Activated CD4-positive, alpha-beta T cell treated with anti-CD3 and anti-CD28 coated beads, Interleukin-2, amount 50 U/mL, for 24 hours (primary cell): ENCODE measurements around the gene GEMIN4.
"Not testable (repeated sequence)": the region's sequence is repeated elsewhere in the genome, so short reads cannot be mapped to it uniquely, and the experiment has no call there.

Experiments used
- DNase-seq, 2 donors: peaks; one replicate each; pipeline ENCODE4 v3.0.0-alpha.2; 2020; ENCODE audit warnings: low read depth in 1 of 2, low spot score in 1 of 2

GEMIN4 gene

DNA sequence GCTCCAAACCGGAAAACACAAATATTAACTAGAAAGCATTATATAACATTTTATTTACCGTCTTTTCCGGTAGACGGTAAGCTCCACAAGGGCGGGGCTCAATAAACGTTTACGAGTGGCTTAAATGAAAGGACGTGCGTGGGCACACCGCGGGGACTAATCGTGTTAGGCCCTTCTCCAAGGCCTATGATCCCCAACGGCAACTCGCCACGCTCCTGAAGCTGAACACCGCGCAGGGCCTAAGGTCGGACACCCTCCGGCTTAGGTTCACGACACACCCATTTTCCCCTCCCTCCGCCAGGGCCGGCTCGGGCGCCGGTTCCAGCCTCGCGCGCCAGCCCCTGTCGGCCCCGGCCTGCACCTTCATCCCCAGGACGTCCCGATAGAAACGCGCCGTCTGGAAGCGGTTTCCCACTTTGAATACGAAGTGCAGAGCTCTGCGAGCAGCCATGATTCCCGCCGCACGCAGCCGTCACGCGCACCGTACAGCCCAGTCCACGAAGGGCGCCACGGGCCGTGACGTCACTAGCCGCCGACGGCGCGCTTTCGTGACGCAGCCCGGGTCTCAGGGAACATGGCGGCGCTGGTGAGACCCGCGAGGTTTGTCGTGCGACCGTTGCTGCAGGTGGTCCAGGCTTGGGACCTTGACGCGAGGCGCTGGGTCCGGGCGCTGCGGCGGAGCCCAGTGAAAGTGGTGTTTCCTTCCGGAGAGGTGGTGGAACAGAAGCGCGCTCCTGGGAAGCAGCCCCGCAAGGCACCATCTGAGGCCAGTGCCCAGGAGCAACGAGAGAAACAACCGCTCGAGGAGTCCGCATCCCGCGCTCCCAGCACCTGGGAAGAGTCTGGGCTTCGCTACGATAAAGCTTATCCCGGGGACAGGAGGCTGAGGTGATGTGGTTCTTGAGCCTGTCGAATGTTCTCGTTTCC is 30.0 kb upstream of the GEMIN4 start, which contains the start of the genes GLOD4 and MRM3:
GLOD4 (minus strand) TSS at position 476 of the 927 bp plus-strand sequence; CDS start at position 451, 25 bp downstream.
MRM3 (plus strand) TSS at position 549 of the 927 bp plus-strand sequence; CDS start at position 575, 26 bp downstream.
- peak; percentile 91 to 97 for DNase-seq

DNA sequence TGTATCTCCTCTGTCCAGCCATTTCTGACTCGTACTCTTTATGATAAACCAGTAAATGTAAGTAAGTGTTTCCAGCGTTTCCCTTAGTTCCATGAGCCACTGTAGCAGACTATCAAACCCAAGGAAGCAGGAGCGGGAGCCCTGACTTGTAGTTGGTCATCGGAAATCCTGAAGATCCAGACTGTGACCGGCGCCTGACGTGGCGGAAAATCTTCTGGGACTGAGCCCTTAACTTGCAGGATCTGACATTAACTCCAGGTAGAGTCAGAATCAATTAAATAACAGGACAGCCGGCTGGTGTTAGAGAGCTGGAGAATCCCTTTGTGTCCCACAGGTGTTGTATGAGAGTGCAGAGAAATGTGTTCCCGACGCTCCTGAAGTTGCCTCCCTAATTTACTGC is 26.0 kb upstream of the GEMIN4 start:
- DNase-seq: no peak

DNA sequence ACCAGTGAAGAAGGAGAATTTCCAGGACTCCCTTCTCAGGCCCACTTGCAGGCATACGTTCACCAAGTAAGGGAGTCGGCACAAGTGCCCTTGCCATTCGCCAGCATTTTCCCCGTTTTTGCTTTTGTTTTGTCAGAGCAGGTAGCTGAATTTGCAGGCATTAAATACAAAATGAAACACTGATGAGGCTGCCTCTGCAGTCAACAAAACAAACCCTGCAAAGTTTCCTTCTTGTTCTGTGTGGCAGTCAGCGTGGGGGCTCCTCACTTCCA is 22.2 kb upstream of the GEMIN4 start:
- no peak for DNase-seq

DNA sequence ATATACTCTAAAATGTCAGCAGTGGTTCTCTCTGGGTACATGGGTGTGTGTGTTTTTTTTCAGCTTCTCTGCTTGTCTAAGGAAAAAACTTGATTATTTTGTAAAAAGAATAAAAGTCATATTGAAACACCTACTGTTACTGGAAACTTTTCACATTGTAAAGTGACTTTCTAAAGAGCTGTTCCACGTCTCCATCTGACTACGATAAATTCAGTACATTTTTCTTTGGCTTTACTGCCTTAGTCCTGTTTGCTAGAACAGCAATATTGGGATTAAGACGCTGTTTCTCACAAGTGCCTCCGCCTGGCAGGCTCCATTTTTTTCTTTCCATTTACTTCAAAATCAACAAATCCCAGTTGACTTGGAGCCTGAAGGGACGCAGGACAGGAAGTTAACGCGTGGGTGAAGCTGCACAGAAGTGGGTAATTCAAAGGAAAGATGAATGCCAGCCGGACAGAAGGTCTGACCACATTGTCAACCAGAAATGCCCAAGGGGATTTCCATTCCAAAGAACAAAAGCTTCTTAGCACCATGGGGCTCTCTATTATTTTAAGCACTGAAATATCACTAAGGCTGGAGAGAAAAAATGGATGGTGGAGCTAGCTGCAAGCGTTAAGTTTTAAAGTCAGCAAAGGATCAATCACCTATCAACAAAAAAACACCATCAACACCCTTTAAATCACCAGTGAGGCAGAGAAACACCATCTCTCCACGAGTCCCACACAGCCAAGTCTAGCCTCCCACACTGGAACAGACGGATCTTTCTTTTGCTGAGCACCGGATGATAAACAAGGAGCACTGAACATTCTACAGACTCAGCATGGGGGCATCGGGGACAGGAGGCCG is 21.6 kb upstream of the GEMIN4 start:
- no peak for DNase-seq

DNA sequence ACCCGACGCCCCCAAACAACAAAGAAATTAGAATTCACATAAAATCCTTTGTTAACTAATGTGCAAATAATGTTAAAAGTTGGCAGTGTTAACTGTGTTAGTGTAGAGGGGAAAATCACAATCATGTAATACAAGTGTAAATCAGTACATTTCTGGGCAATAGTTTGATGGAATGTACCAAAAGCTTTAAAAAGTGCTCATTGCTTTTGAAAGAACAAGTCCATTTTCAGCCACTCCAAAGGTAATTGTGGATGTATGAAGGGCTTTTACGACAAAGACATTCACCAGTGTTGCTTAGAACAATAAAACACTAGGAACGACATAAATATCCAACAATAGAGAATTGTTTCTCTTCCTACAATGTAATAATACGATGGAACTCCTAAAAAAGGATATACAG is 21.0 kb upstream of the GEMIN4 start:
- no peak for DNase-seq

DNA sequence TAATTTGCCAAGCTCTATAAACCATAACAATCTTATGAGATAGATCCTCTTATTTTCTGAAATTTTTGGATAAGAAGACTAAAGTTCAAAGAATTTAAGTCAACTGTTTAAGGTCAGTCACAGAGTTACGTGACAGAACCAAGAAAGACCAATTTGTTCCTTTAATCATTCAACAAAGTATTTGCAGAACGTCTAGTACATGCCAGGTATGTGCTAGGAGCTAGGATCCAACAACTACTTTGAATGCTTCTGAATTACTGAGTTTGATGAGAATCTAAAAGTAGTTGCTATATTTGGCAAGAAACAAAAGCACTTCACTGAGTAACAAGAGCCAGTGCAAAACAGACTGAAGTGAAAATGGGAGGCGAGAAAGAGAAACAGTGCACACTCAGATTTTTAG is 15.0 kb upstream of the GEMIN4 start:
- no peak for DNase-seq

DNA sequence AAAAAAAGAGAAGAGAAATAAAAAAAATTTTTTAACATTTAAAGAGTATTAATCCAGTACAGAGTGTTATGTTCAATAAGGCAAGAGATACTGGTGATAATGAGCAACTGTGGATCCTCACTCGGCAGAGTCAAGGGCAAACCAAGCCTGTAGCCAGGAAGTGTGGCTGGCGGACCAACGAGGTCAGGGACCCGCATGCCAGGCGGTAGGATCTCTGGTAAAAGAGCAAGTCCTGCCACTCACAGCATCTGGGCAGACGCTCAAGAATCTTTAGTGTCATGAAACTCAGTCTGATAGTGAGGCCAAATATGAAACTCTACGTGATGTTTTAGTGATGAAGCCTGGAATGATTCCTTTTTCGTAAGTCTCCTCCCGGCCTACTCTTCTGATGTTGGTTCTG is 8.3 kb upstream of the GEMIN4 start:
- DNase-seq: no peak

DNA sequence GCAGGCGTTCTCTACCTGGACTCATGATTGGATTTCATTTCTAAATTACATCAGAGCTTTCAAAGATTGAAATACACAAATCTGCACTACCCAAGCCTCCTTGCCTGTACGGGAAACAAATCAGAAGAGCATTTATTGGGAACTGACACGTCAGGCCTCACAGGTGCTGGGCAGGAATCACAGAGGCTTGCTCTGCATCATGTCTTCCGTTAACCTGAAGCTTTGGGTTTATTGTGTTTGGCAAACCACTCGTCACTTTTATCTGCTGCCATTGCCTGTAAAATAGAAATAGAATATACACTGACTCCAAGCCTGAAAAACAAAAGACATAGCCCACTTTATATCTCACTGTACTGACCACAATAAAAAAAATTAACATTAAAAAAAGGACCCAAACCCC is 7.9 kb upstream of the GEMIN4 start:
- DNase-seq: no peak

DNA sequence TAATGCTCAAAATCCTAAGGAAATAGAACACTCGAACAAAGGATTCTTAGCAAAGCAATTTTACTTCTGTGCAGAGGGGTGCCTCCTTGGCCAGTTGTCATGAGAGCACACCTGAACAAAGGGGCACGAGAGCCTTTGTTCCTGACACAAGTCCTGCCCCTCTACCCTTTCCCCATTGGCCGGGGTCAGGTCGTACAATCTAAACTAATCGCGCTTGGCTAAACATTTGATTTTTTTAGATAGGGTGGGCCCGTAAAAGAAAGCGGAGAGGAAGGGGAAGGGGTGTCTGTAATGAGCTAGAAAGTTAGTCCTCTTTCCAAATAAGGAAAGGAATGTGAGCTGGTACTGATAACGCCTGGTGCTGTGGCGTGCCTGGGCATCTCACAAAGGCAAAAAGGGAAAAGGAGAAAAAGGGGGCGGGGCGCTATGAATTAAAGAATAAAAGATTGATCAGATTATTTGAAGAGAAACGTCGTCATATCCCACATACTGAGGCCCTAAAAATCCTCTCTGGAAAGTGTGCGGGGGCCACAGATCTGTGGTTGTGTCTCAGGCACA is 4.0 kb upstream of the GEMIN4 start:
- not testable (repeated sequence) for DNase-seq

DNA sequence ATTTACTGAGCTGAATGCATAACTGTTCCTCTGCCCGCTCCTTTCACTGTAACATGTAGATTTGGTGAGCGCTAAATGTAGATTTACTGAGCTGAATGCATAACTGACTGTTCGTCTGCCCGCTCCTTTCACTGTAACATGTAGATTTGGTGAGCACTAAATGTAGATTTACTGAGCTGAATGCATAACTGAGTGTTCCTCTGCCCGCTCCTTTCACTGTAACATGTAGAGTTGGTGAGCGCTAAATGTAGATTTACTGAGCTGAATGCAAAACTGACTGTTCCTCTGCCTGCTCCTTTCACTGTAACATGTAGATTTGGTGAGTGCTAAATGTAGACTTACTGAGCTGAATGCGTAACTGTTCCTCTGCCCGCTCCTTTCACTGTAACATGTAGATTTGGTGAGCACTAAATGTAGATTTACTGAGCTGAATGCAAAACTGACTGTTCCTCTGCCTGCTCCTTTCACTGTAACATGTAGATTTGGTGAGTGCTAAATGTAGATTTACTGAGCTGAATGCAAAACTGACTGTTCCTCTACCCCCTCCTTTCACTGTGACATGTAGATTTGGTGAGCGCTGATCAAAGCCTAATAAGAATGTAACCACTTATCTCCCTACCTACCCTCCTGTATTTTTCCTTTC is 3.4 kb upstream of the GEMIN4 start:
- not testable (repeated sequence) for DNase-seq

DNA sequence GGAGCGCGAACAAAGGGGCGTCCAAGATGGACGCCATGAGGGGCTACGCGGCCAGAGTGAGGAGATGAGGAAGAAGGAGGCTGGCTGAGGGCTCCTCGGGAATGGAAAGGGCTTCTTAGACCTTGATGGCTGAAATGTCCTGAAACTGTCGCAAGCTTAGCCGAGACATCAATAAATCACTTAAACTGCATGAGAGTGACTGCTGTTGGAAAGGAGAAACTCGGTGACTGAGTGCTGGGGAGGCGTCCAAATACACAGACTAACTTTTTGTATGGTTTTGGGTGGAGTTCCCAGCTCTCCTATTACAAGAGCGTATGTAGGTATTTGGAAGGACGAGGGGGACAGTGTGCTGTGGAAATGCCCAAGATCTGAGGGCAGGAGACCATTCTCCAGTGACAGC is 1.4 kb upstream of the GEMIN4 start:
- DNase-seq: no peak

DNA sequence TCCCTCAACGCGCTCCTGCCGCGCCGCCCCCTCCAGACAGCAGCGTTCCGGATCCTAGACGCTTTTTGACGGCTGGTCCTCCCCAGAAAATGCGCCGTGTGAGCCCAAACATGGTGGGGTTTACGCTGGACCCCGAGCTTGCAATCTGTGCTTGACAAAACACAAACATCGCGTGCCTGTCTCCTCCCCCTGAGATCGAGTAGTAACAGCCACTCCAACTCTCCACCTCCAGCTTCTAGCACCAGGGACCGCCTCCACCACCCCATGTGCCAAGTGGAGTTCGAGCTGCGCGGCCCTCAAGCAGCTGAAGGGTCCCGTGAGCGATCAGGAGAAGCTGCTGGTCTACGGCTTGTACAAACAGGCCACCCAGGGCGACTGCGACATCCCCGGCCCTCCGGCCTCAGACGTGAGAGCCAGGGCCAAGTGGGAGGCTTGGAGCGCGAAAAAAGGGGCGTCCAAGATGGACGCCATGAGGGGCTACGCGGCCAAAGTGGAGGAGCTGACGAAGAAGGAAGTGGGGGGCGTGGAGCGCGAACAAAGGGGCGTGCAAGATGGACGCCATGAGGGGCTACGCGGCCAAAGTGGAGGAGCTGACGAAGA is 656 bp upstream of the GEMIN4 start:
- peak in 1 of 2 donors; percentile 17 for DNase-seq

DNA sequence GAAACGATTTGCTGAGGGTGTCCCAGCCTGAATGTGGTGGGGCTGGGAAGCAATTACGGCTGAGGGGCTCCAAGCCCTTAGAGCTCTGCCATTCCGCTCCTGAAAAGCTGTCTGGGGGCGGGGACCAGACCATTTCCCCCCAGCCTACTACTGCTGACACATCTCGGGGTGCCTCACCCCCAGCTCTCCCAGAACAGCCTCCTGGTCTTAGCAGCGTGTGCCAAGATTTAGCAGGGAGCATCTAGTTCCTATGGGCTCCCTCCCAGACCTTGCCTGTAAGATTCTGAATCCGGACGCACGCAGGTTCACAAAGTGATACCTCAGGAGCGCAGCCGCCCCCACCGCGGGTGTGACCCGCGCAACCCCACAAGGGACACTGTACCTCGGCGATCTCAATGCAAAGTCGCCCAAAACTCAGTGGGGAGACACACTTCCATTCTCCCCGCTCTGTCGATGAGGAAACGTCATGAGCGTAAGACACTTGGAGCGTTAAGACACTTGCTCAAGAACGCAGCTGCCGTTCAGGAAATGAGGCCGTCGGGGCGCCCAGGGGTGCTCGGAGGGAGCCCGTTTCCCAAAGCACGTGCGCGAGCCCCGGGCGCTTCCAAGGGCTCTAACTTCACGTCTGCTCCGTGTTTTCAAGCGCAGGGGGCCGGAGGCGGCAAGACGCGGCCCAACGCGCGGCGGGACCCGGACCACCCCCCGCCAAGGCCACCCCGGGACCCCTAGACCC is 629 bp downstream of the GEMIN4 start:
- peak in 1 of 2 donors; percentile 31 for DNase-seq

DNA sequence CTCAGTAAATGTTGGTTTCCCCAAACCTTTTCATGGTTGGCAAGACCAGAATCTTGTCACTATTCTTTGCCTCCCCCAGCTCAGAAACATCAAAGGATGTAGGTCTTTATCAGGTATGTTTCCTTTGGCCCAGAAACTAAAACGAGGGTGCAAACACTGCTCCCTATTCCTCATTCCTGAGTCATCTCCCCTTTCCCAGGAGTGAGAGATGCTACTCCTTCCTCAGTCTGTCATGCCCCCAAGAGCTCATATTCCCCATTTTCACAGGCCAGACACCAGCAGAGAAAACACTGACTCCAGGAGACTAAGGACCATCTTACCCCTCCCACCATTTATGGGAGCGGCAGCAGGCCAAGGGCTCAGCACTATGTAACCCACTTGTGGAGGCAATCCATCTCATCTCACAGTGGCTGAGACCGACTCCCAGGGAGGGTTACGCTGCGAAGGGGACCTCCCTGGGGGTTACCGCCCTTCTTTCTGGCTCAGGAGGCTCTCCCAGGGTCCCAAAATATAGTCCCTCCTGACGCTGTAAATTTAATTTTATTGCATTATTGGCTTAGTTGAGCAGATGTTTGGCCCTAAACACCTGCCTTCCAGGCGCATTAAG is 1.5 kb downstream of the GEMIN4 start:
- no peak for DNase-seq

DNA sequence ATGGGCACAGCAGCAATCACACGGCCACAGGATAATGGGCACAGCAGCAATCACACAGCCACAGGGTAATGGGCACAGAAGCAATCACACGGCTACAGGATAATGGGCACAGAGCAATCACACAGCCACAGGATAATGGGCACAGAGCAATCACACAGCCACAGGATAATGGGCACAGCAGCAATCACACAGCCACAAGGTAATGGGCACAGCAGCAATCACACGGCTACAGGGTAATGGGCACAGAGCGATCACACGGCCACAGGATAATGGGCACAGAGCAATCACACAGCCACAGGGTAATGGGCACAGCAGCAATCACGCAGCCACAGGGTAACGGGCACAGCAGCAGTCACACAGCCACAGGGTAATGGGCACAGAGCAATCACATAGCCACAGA is 2.7 kb downstream of the GEMIN4 start:
- DNase-seq: not testable (repeated sequence)

DNA sequence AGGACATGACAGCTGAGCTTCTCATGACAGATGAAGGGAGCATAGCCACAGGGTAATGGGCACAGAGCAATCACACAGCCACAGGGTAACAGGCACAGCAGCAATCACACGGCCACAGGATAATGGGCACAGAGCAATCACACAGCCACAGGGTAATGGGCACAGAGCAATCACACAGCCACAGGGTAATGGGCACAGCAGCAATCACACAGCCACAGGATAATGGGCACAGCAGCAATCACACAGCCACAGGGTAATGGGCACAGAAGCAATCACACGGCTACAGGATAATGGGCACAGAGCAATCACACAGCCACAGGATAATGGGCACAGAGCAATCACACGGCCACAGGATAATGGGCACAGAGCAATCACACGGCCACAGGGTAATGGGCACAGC is 3.5 kb downstream of the GEMIN4 start:
- DNase-seq: not testable (repeated sequence)

DNA sequence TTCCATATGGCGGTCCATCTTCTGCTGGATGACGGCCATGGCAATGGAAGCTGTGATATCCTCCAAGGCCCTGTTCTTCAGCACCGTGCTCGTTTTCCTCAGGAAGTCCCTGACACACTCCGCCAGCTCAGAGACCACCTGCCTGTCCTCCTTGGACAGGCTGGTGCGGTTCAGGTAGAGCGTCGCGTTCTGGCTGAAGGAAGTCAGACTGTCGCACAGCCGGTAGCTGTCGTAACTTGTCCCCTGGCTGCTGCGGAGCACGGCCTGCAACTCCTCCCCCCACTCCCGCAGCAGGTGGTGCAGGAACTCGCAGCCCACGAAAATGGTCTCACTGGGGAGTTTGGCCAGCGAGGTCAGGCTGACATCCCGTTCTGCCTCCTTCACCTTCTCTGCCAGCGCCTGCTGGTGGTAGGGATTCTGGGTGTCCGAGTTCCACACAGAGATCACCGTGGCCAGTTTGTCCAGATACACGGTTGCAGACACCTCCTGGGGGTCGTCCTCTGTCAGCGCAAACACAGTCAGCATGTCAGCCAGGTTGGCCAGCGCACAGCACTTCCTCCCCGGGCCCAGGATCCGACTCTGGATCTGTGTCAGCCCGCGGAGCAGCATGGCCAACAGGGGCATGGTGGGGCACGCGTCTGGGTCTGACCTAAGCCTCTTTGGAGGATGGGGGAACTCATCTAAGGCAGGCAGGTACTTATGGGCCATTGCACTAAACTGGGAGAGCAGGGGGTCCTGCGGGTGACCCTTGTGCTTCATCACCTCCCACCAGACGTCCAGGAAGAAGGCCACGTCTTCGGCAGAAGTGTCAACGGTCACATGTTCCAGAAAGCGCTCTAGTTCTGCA is 5.1 kb downstream of the GEMIN4 start:
- no peak for DNase-seq

DNA sequence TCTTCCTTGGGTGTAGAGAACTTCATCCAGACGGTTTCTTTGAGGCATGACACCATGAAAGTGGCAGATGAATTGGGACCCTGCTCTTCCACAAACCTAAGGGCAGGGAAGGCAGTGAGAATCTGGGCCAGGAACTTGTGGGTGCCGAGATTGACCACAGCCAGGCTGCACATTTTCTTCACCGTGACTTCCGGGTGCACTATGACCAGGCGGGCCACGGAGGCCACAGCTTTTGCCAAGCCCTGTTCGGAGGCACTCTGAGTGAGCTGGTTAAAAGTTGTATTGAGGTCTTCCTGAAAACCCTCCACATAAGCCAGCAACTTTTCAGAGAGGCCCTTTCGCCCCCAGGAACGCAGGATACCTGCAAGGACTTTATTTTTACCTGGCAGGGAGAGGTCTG is 5.9 kb downstream of the GEMIN4 start:
- DNase-seq: no peak

DNA sequence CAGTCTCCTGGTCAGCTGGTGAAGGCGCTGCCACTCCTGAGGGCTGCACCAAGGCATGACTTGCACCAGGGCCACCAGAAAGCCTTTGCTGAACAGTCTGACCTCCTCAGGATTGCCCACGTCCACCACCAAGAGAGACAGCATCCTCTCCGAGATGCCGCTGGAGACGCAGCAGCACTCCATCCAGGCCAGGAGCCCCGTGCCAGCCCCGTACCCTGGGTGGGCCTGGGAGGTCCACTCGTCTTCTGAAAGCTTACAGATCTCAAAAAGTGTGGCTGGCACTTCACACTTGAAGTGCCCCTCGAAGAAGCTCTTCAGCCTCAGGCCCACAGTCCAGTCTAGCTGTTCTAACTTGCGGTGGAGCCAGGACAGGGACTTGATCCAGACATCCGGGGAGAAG is 6.7 kb downstream of the GEMIN4 start:
- DNase-seq: no peak
